SU-DHL-6 (cell line): ENCODE results near the gene CTDSPL.

Experiments used
- H2AFZ ChIP-seq: fragments of 200-600 bp; sonication (generic); 2 replicates; pipeline ENCODE4 v1.6.1; 2014; ENCODE audit warnings: low read depth, mild to moderate bottlenecking, moderate library complexity, mixed read lengths, antibody characterized with exemption, low read length; ENCODE audit not compliant: severe bottlenecking
- H3F3A ChIP-seq: fragments of 200-600 bp; shearing (Covaris generic); 2 replicates; pipeline ENCODE4 v1.6.0; 2016; ENCODE audit warnings: antibody characterized with exemption, mild to moderate bottlenecking; ENCODE audit not compliant: insufficient read depth
- H3K27ac ChIP-seq: fragments of 200-600 bp; sonication (generic); 2 replicates; pipeline ENCODE4 v1.5.1; 2016; ENCODE audit warnings: low read depth, mild to moderate bottlenecking, low read length, moderate library complexity, mixed read lengths
- H3K27me3 ChIP-seq: fragments of 200-600 bp; sonication (generic), shearing (Covaris generic); 2 replicates; pipeline ENCODE4 v1.6.0; 2014; ENCODE audit warnings: mild to moderate bottlenecking, low read length
- H3K36me3 ChIP-seq: fragments of 200-600 bp; sonication (generic); 2 replicates; pipeline ENCODE4 v1.6.1; 2014; ENCODE audit warnings: mild to moderate bottlenecking, low read length, mixed read lengths
- H3K4me2 ChIP-seq: fragments of 300-600, 200-600 bp; shearing (Covaris generic), sonication (generic); 2 replicates; pipeline ENCODE4 v1.6.0; 2014; ENCODE audit warnings: low read length, low read depth, mild to moderate bottlenecking; ENCODE audit not compliant: poor library complexity, severe bottlenecking
- H3K4me3 ChIP-seq: fragments of 200-600 bp; sonication (generic); 2 replicates; pipeline ENCODE4 v1.5.1; 2014; ENCODE audit warnings: antibody characterized with exemption, low read length, mild to moderate bottlenecking, mixed read lengths; ENCODE audit not compliant: insufficient read depth, poor library complexity, severe bottlenecking
- H3K79me2 ChIP-seq: fragments of 200-600 bp; sonication (generic); 2 replicates; pipeline ENCODE4 v1.6.1; 2014; ENCODE audit warnings: mild to moderate bottlenecking, low read length, moderate library complexity; ENCODE audit not compliant: insufficient read depth
- H3K9ac ChIP-seq: fragments of 200-600 bp; sonication (generic); 2 replicates; pipeline ENCODE4 v1.7.0; 2014; ENCODE audit warnings: mild to moderate bottlenecking, low read length
- H3K9me2 ChIP-seq: fragments of 200-600 bp; sonication (generic); replicated peaks from 2 replicates; pipeline ENCODE4 v1.6.1; 2014; ENCODE audit warnings: low read length; ENCODE audit not compliant: insufficient read depth
- H3K9me3 ChIP-seq: fragments of 200-600 bp; sonication (generic); 2 replicates; pipeline ENCODE4 v1.6.1; 2014; ENCODE audit warnings: low read length, mixed read lengths; ENCODE audit not compliant: insufficient read depth
- H4K20me1 ChIP-seq: fragments of 200-600 bp; sonication (generic); 2 replicates; pipeline ENCODE4 v1.6.1; 2014; ENCODE audit warnings: low read depth, mild to moderate bottlenecking, antibody characterized with exemption, low read length, moderate library complexity, mixed read lengths
- CTCF ChIP-seq: fragments of 200-600 bp; sonication (generic); IDR thresholded peaks from one replicate; pipeline ENCODE4 v1.5.1; 2017; ENCODE audit warnings: antibody characterized with exemption, mild to moderate bottlenecking, low read length, moderate library complexity; ENCODE audit not compliant: insufficient read depth, poor library complexity, severe bottlenecking
- EZH2phosphoT487 ChIP-seq: fragments of 200-600 bp; sonication (generic), shearing (Covaris generic); conservative IDR thresholded peaks from 2 replicates; pipeline ENCODE4 v1.6.1; 2018; ENCODE audit warnings: mild to moderate bottlenecking, antibody characterized with exemption, low read length, moderate library complexity, mixed read lengths

The CTDSPL gene

GRCh38 chr3:37872413-37873160 is 10.9 kb downstream of the CTDSPL start:
- H2AFZ ChIP-seq = no peak overlapping the region
- H3F3A ChIP-seq = no peaks in the 10 kb centered on the region
- no peak overlapping the region for H3K9ac ChIP-seq
- H3K9me3 ChIP-seq = no peaks in the 10 kb centered on the region
- no peak for TF ChIP-seq EZH2phosphoT487
- no peak for TF ChIP-seq CTCF
- no peak overlapping the region for H3K27ac ChIP-seq
- no peaks in the 10 kb centered on the region for H4K20me1 ChIP-seq
- H3K27me3 ChIP-seq = 0 out of 2 replicates have a peak, but pooled peaks cover 4% of the 10 kb centered on the region
- no peak overlapping the region for H3K4me3 ChIP-seq
- no peaks in the 10 kb centered on the region for H3K79me2 ChIP-seq
- H3K36me3 ChIP-seq = no peaks in the 10 kb centered on the region
- no peaks in the 10 kb centered on the region for H3K9me2 ChIP-seq
- H3K4me2 ChIP-seq = no peak overlapping the region

GRCh38 chr3:37876279-37876678 is 14.6 kb downstream of the CTDSPL start:
- TF ChIP-seq CTCF (no peak), EZH2phosphoT487 (no peak)

GRCh38 chr3:37882711-37883110 is 21.0 kb downstream of the CTDSPL start:
- Histone ChIP-seq H3K9me3 (no peaks in the 10 kb centered on the region), H3K9me2 (no peaks in the 10 kb centered on the region), H3K4me3 (no peak overlapping the region), H3K36me3 (no peaks in the 10 kb centered on the region), H3K79me2 (no peaks in the 10 kb centered on the region), H3K4me2 (no peak overlapping the region), H2AFZ (no peak overlapping the region), H4K20me1 (no peaks in the 10 kb centered on the region), H3F3A (no peaks in the 10 kb centered on the region), H3K9ac (no peak overlapping the region), H3K27ac (no peak overlapping the region), H3K27me3 (no peaks in the 10 kb centered on the region)
- TF ChIP-seq CTCF = no peak
- TF ChIP-seq EZH2phosphoT487 = no peak

More at GRCh38 chr3:37876279-37876678, 14.6 kb downstream of the CTDSPL start:
- Histone ChIP-seq H3K4me2 (no peak overlapping the region), H3K27ac (no peak overlapping the region), H3K9me3 (no peaks in the 10 kb centered on the region), H3K4me3 (no peak overlapping the region), H3K9me2 (no peaks in the 10 kb centered on the region), H3K79me2 (no peaks in the 10 kb centered on the region), H3K27me3 (0 out of 2 replicates have a peak, but pooled peaks cover 4% of the 10 kb centered on the region), H3K36me3 (no peaks in the 10 kb centered on the region), H2AFZ (no peak overlapping the region), H4K20me1 (no peaks in the 10 kb centered on the region), H3F3A (no peaks in the 10 kb centered on the region), H3K9ac (no peak overlapping the region)
